Body of pancreas (tissue), 4 donors: Measurements from ENCODE around the gene ZNF136.

Experiments used
- CTCF ChIP-seq, 7 experiments: fragments of 450-650 bp in 4 of 7; fragments of 200-600 bp in 3 of 7; sonication (generic) in 3 of 7; IDR thresholded peaks; one replicate each; pipeline ENCODE4 v1.5.1; 2016 to 2019; ENCODE audit warnings: antibody characterized with exemption in 7 of 7
- POLR2A ChIP-seq, 3 donors: fragments of 450-650 bp; IDR thresholded peaks; one replicate each; pipeline ENCODE4 v1.6.1; 2016; ENCODE audit warnings: antibody characterized with exemption in 3 of 3, mild to moderate bottlenecking in 2 of 3

- TF ChIP-seq CTCF (IDR thresholded peaks at IDR 0.05) (no peak), POLR2A (IDR thresholded peaks at IDR 0.05) (no peak)
Observed at GRCh38 chr19:12141405-12141736, 21.5 kb upstream of the ZNF136 start.
